Right atrium auricular region (tissue), 2 donors: ENCODE data around the gene PPEF2. TPM values are rescaled to one million over a fixed set of nuclear protein-coding genes. Genes with fewer than 3 reads are reported as not detected.
"Not testable (repeated sequence)": the region's sequence is repeated elsewhere in the genome, so short reads cannot be mapped to it uniquely, and the experiment has no call there.

Experiments used
- DNase-seq: peaks from one replicate; pipeline ENCODE4 v3.0.0-alpha.2; 2019; ENCODE audit warnings: low spot score
- H3K27ac ChIP-seq, 2 donors: fragments of 200-600 bp; sonication (generic); 1 replicate in 1 of 2; 2 replicates in 1 of 2; pipeline ENCODE4 v1.5.1; 2016 to 2019
- H3K27me3 ChIP-seq, 2 donors: fragments of 200-600 bp; sonication (generic); one replicate each; pipeline versions ENCODE4 v1.5.1 to v1.6.0; 2017 to 2019
- H3K36me3 ChIP-seq: fragments of 200-600 bp; sonication (generic); one replicate; pipeline ENCODE4 v1.5.1; 2016
- H3K4me1 ChIP-seq, 2 donors: fragments of 200-600 bp; sonication (generic); one replicate each; pipeline versions ENCODE4 v1.5.1 to v1.6.0; 2017 to 2019
- H3K4me3 ChIP-seq, 2 donors: fragments of 200-600 bp; sonication (generic); 1 replicate in 1 of 2; 2 replicates in 1 of 2; pipeline ENCODE4 v1.5.1; 2017 to 2019; ENCODE audit warnings: mild to moderate bottlenecking in 1 of 2, moderate library complexity in 1 of 2
- H3K9me3 ChIP-seq, 2 donors: fragments of 200-600 bp; sonication (generic); one replicate each; pipeline ENCODE4 v1.5.1; 2019
- total RNA-seq, 2 donors: library from RNA; depleted of rRNA; stranded (reverse); fragments of >200 nt; gene quantifications; one replicate each; pipeline ENCODE4 v1.1.0, GENCODE V29; 2016
- TF ChIP-seq, protein P1 (sequence below), 2 donors: fragments of 200-600 bp; sonication (generic); IDR thresholded peaks; one replicate each; pipeline ENCODE4 v1.5.1; 2019; ENCODE audit warnings: antibody characterized with exemption in 2 of 2

PPEF2 gene
- total RNA-seq, 2 donors from 2014 or later, result not detected

DNA sequence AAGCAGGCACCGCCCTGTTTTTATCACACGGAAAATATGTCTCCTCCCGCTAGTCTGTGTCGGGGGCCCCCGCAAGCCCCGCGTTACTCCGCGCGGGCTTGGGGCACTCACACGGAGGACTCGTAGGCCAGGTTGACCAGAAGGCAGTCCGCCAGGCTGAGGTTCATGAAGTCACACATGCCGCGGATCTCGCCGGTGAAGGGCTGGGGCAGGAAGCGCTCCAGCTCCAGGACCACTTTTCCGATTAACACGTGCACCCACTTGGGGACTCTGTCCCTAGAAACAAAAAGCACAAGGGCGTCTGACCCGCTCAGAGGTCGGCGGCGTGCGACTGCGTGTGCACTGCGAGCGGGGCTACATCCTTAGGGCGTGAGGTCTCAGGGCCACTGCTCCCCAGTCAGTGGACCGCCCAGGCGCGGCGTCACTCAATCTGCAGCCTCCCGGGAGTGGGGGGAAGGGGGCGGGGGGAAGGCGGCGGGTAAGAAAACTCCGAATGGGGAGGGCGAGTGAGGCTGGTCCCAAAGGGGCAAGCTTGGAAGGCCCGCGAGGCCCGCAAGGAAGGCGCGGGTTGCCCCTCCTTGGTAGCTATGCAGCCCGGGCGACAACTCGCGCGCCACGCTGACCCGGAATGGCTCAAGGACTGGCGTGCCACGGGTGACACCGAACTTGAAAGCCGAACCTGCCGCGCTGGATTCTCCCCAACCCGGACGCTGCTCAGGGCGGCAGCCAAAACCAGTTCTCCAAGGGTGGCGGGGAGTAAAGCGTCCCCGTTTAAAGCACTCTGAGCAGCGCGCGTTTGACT lies 37.8 kb upstream of the PPEF2 start:
- peaks cover 0 to 6% of the 10 kb centered on the region in 2 donors for H3K4me1 ChIP-seq
- no peaks in the 10 kb centered on the region for H3K9me3 ChIP-seq
- peak overlapping the region; percentile 79 to 80 for H3K27ac ChIP-seq
- no peaks in the 10 kb centered on the region for H3K27me3 ChIP-seq
- H3K4me3 ChIP-seq, result peak overlapping the region; percentile 56 to 84
- TF ChIP-seq, protein P1, sequence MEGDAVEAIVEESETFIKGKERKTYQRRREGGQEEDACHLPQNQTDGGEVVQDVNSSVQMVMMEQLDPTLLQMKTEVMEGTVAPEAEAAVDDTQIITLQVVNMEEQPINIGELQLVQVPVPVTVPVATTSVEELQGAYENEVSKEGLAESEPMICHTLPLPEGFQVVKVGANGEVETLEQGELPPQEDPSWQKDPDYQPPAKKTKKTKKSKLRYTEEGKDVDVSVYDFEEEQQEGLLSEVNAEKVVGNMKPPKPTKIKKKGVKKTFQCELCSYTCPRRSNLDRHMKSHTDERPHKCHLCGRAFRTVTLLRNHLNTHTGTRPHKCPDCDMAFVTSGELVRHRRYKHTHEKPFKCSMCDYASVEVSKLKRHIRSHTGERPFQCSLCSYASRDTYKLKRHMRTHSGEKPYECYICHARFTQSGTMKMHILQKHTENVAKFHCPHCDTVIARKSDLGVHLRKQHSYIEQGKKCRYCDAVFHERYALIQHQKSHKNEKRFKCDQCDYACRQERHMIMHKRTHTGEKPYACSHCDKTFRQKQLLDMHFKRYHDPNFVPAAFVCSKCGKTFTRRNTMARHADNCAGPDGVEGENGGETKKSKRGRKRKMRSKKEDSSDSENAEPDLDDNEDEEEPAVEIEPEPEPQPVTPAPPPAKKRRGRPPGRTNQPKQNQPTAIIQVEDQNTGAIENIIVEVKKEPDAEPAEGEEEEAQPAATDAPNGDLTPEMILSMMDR (IDR thresholded peaks at IDR 0.05), result no peak
- peaks cover 6% of the 10 kb centered on the region for H3K36me3 ChIP-seq
- peak; percentile 72 for DNase-seq

DNA sequence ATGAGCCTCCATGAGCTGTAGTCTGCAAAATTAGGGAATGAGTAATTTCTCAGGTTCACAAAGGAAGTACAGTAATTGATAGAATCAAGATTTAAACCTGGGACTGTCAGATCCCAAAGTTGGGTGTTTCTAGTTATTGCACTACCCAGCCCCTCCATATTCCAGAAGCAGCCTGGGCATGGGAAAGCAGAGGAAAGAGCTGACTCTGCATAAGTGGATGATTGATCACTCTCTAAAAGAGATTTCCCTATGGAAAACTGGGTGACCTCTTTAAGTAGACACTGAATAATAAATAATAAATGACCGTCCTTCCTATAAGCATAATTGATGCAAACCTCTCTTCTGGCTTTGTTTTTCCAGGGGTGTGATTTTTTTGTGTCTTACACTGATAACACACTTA lies 33.4 kb upstream of the PPEF2 start:
- H3K27ac ChIP-seq, result no peak overlapping the region
- H3K36me3 ChIP-seq, result peaks cover 13% of the 10 kb centered on the region
- no peak for DNase-seq
- no peak overlapping the region for H3K4me3 ChIP-seq
- H3K4me1 ChIP-seq, result peaks cover 0 to 6% of the 10 kb centered on the region in 2 donors
- no peaks in the 10 kb centered on the region for H3K27me3 ChIP-seq
- H3K9me3 ChIP-seq, result no peaks in the 10 kb centered on the region
- TF ChIP-seq, protein P1 (IDR thresholded peaks at IDR 0.05), result no peak

DNA sequence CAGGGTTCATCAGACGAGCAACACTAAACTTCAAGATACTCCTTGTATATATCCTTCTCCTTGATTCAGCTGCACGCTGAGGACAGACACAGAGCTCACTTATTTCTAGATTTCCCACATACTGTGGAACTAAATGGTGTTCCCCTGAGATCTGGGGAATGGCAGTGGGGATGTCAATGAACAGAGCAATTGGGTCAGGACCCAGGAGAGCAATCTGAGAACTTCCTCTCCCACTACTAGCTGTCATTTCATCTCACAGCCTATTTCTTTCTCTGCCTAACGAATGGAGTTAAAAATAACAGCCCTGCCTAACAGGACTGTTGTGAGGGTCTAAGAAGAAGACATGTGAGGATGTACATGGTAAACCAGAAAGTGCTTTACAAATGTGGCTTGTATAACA lies 27.9 kb upstream of the PPEF2 start:
- no peaks in the 10 kb centered on the region for H3K4me1 ChIP-seq
- peaks cover 24% of the 10 kb centered on the region for H3K36me3 ChIP-seq
- no peaks in the 10 kb centered on the region for H3K27me3 ChIP-seq
- DNase-seq, result no peak
- H3K4me3 ChIP-seq, result no peak overlapping the region
- no peaks in the 10 kb centered on the region for H3K9me3 ChIP-seq
- H3K27ac ChIP-seq, result no peak overlapping the region
- TF ChIP-seq, protein P1 (IDR thresholded peaks at IDR 0.05), result no peak

DNA sequence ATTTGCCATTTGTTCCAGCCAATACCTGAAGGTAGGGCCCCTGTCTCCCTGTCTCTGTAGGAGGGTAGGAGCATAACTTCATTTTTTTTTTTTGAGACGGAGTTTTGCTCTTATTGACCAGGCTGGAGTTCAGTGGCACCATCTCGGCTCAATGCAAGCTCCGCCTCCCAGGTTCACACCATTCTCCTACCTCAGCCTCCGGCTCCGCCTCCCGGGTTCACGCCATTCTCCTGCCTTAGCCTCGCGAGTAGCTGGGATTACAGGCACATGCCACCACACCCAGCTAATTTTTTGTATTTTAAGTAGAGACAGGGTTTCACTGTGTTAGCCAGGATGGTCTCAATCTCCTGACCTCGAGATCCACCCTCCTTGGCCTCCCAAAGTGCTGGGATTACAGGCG lies 22.7 kb upstream of the PPEF2 start:
- not testable (repeated sequence) for H3K9me3 ChIP-seq, H3K4me1 ChIP-seq, H3K4me3 ChIP-seq, H3K27ac ChIP-seq, DNase-seq, H3K27me3 ChIP-seq
- H3K36me3 ChIP-seq, result peaks cover 24% of the 10 kb centered on the region

DNA sequence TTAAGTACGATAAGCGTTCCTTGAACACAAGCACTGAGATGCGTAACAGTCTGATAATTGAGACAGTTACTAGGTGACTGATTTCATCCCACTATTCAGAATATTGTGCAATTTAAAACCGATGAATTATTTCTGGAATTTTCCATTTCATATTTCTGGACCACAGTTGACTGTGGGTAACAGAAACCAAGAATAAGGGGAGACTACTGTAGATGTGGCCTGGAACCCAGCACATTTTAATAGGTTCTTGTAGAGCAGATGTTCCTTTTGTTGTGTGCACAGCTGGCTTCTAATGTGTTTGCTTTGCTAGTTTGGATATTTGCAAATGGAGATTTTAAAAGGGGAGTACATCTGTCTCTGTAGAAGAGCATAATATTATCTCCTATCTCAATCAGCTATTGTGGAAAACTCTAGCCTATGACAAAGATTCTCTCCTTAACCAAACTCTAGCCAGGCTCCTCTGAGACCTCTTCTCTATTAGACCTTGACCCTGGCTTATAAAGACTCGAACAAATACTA lies 22.1 kb upstream of the PPEF2 start:
- Histone ChIP-seq H3K27me3 (no peaks in the 10 kb centered on the region), H3K4me3 (no peak overlapping the region), H3K36me3 (peaks cover 28% of the 10 kb centered on the region), H3K9me3 (no peaks in the 10 kb centered on the region), H3K4me1 (no peaks in the 10 kb centered on the region), H3K27ac (no peak overlapping the region)
- no peak for DNase-seq
- TF ChIP-seq, protein P1 (IDR thresholded peaks at IDR 0.05), result no peak

DNA sequence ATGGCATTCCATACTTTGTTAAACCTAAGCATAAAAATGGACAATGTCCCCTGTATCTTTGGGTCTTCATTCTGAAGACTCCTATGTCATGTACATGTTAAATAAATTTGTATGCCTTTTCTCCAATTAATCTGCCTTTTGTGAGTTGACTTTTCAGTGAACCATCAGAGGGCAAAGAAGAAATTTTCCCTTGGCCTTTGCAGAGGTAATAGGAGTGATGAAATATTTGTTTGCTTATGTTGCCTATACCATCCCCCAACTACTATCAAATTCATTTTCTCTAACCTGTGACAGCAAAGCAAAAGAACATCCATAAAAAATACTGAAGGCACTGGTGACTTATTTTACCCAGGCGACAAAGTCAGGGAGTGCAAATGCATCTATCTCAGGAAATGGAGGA lies 20.3 kb upstream of the PPEF2 start:
- no peak for DNase-seq
- no peaks in the 10 kb centered on the region for H3K9me3 ChIP-seq
- no peaks in the 10 kb centered on the region for H3K27me3 ChIP-seq
- H3K27ac ChIP-seq, result no peak overlapping the region
- no peaks in the 10 kb centered on the region for H3K4me1 ChIP-seq
- peaks cover 32% of the 10 kb centered on the region for H3K36me3 ChIP-seq
- TF ChIP-seq, protein P1 (IDR thresholded peaks at IDR 0.05), result no peak
- H3K4me3 ChIP-seq, result no peak overlapping the region
